Loucy (cell line): ENCODE results near the gene KPRP.

Experiments used
- H2AFZ ChIP-seq: fragments of 200-600 bp; sonication (generic); 2 replicates; pipeline ENCODE4 v1.6.0; 2016; ENCODE audit warnings: antibody characterized with exemption, mild to moderate bottlenecking, low read length, moderate library complexity
- H3F3A ChIP-seq: fragments of 200-600 bp; 2 replicates; pipeline ENCODE4 v1.6.0; 2016; ENCODE audit warnings: antibody characterized with exemption, low read depth, mild to moderate bottlenecking
- H3K27me3 ChIP-seq: fragments of 200-600 bp; sonication (generic); 2 replicates; pipeline ENCODE4 v1.6.1; 2014; ENCODE audit warnings: low read length, mild to moderate bottlenecking; ENCODE audit not compliant: insufficient read depth, poor library complexity, severe bottlenecking
- H3K36me3 ChIP-seq: fragments of 200-600 bp; sonication (generic); 2 replicates; pipeline ENCODE4 v1.6.1; 2016; ENCODE audit warnings: low read length; ENCODE audit not compliant: insufficient read depth
- H3K4me1 ChIP-seq: fragments of 200-600 bp; sonication (generic); 2 replicates; pipeline ENCODE4 v1.5.1; 2014; ENCODE audit warnings: low read length, mild to moderate bottlenecking; ENCODE audit not compliant: insufficient read depth, poor library complexity, severe bottlenecking
- H3K4me2 ChIP-seq: fragments of 200-600 bp; sonication (generic); 2 replicates; pipeline ENCODE4 v1.6.0; 2014; ENCODE audit warnings: antibody characterized with exemption, low read length, low read depth, mild to moderate bottlenecking; ENCODE audit not compliant: poor library complexity, severe bottlenecking
- H3K4me3 ChIP-seq: fragments of 200-600 bp; sonication (generic); 2 replicates; pipeline ENCODE4 v1.5.1; 2014; ENCODE audit warnings: low read length, mild to moderate bottlenecking, mixed read lengths; ENCODE audit not compliant: poor library complexity, severe bottlenecking
- H3K79me2 ChIP-seq: fragments of 200-600 bp; sonication (generic); 2 replicates; pipeline ENCODE4 v1.6.1; 2014; ENCODE audit warnings: low read length; ENCODE audit not compliant: insufficient read depth
- H3K9ac ChIP-seq: fragments of 200-600 bp; sonication (generic); 2 replicates; pipeline ENCODE4 v1.6.0; 2014; ENCODE audit warnings: mild to moderate bottlenecking, low read depth, low read length, moderate library complexity; ENCODE audit not compliant: poor library complexity, severe bottlenecking
- H3K9me2 ChIP-seq: fragments of 200-600 bp; sonication (generic); replicated peaks from 2 replicates; pipeline ENCODE4 v1.6.1; 2016; ENCODE audit warnings: low read depth, low read length, mixed read lengths
- H3K9me3 ChIP-seq: fragments of 200-600 bp; sonication (generic); 2 replicates; pipeline ENCODE4 v1.6.1; 2014; ENCODE audit warnings: mild to moderate bottlenecking, antibody characterized with exemption, low read length, low read depth; ENCODE audit not compliant: insufficient read depth
- H4K20me1 ChIP-seq: fragments of 200-600 bp; sonication (generic); 2 replicates; pipeline ENCODE4 v1.6.0; 2014; ENCODE audit warnings: antibody characterized with exemption, low read length, mild to moderate bottlenecking; ENCODE audit not compliant: insufficient read depth, poor library complexity, severe bottlenecking
- CTCF ChIP-seq: fragments of 200-600 bp; sonication (generic); conservative IDR thresholded peaks from 2 replicates; pipeline ENCODE4 v1.5.1; 2014; ENCODE audit warnings: mild to moderate bottlenecking, antibody characterized with exemption, low read length
- EZH2phosphoT487 ChIP-seq: fragments of 200-600 bp; IDR thresholded peaks from 2 replicates; pipeline ENCODE4 v1.6.1; 2018; ENCODE audit warnings: antibody characterized with exemption, mild to moderate bottlenecking, moderate library complexity, borderline replicate concordance

Gene KPRP

GRCh38 chr1:152757747-152758146 lies at the start of gene KPRP:
Gene KPRP (plus strand): TSS chr1:152758025. CDS start chr1:152759589, 1,564 bp downstream.
- Histone ChIP-seq H3K79me2 (no peaks in the 10 kb centered on the region), H3K36me3 (no peaks in the 10 kb centered on the region), H3K9me2 (no peaks in the 10 kb centered on the region), H3K4me3 (no peak within 1 kb of the TSS), H3K9me3 (no peaks in the 10 kb centered on the region), H2AFZ (no peak within 1 kb of the TSS), H4K20me1 (no peaks in the 10 kb centered on the region), H3K9ac (no peak within 1 kb of the TSS), H3K27me3 (no peaks in the 10 kb centered on the region), H3F3A (no peaks in the 10 kb centered on the region), H3K4me2 (no peak within 1 kb of the TSS), H3K4me1 (no peaks in the 10 kb centered on the region)
- no peak for TF ChIP-seq CTCF
- no peak for TF ChIP-seq EZH2phosphoT487

GRCh38 chr1:152718238-152718637 lies 39.6 kb upstream of the KPRP start:
- no peak overlapping the region for H2AFZ ChIP-seq
- H3K79me2 ChIP-seq, result no peaks in the 10 kb centered on the region
- H3F3A ChIP-seq, result no peaks in the 10 kb centered on the region
- H3K27me3 ChIP-seq, result no peaks in the 10 kb centered on the region
- H3K9ac ChIP-seq, result no peak overlapping the region
- no peaks in the 10 kb centered on the region for H3K9me3 ChIP-seq
- TF ChIP-seq EZH2phosphoT487 (no peak), CTCF (no peak)
- no peak overlapping the region for H3K4me2 ChIP-seq
- no peak overlapping the region for H3K4me3 ChIP-seq
- no peaks in the 10 kb centered on the region for H3K4me1 ChIP-seq
- H4K20me1 ChIP-seq, result no peaks in the 10 kb centered on the region
- no peaks in the 10 kb centered on the region for H3K9me2 ChIP-seq
- H3K36me3 ChIP-seq, result no peaks in the 10 kb centered on the region

GRCh38 chr1:152725261-152725660 lies 32.6 kb upstream of the KPRP start:
- Histone ChIP-seq H3K27me3 (no peaks in the 10 kb centered on the region), H2AFZ (no peak overlapping the region), H3K9me3 (no peaks in the 10 kb centered on the region), H3F3A (no peaks in the 10 kb centered on the region), H3K9ac (no peak overlapping the region), H3K4me2 (no peak overlapping the region), H3K9me2 (no peaks in the 10 kb centered on the region), H4K20me1 (no peaks in the 10 kb centered on the region), H3K79me2 (no peaks in the 10 kb centered on the region), H3K4me3 (no peak overlapping the region), H3K36me3 (no peaks in the 10 kb centered on the region), H3K4me1 (no peaks in the 10 kb centered on the region)
- TF ChIP-seq CTCF, result no peak
- TF ChIP-seq EZH2phosphoT487, result no peak
